ENCODE results near the gene TSPAN14. TPM values are rescaled to one million over a fixed set of nuclear protein-coding genes. Genes with fewer than 3 reads are reported as not detected.

Gene TSPAN14
- total and polyA plus RNA-seq, 10 of the 15 experiments (the other 5 are each of a cell fraction or from before 2014, with no cell fraction given): 2.5 to 31.7 (median 17.9) TPM

- TF ChIP-seq PRDM15 (CRISPR knock-in tag; IDR thresholded peaks at IDR 0.05): no peak
- 0 out of 2 replicates have a peak, but pooled peaks have one; percentile 20 for TF ChIP-seq PKNOX1 (IDR thresholded peaks at IDR 0.05)
- no peak for TF ChIP-seq IRF5 (IDR thresholded peaks at IDR 0.05; ENCODE audit: borderline replicate concordance)
- no peak for TF ChIP-seq MEF2A (IDR thresholded peaks at IDR 0.05; ENCODE audit: insufficient read depth, low read depth, low read length)
- TF ChIP-seq TAF1 (IDR thresholded peaks at IDR 0.05; ENCODE audit: borderline replicate concordance, low read depth, low read length): no peak
- no peak for TF ChIP-seq ZBTB33 (IDR thresholded peaks at IDR 0.05)
- no peak for TF ChIP-seq SREBF2 (IDR thresholded peaks at IDR 0.05; ENCODE audit: low read length)
- no peak for TF ChIP-seq SMARCA5 (IDR thresholded peaks at IDR 0.05)
- TF ChIP-seq DPF2 (IDR thresholded peaks at IDR 0.05): no peak; the same call in none of the 2 replicates
- no peak for TF ChIP-seq RAD21 (IDR thresholded peaks at IDR 0.05; ENCODE audit: insufficient read depth, low read depth, low read length)
- TF ChIP-seq CREM (IDR thresholded peaks at IDR 0.05; ENCODE audit: low read depth): no peak
- no peak for TF ChIP-seq MYC (IDR thresholded peaks at IDR 0.05; ENCODE audit: insufficient read depth, insufficient read length, insufficient replicate concordance, low read length, severe bottlenecking)
- TF ChIP-seq ZSCAN29 (IDR thresholded peaks at IDR 0.05): no peak
- TF ChIP-seq PAX8 (IDR thresholded peaks at IDR 0.05): peak; percentile 99
- peak in 1 of 2 experiments; percentile 16; a peak in 1 of 4 replicates for TF ChIP-seq BHLHE40 (IDR thresholded peaks at IDR 0.05; ENCODE audit: borderline replicate concordance in 1 of 2, low read depth in 2 of 2, low read length in 1 of 2)
- no peak for TF ChIP-seq GABPA (IDR thresholded peaks at IDR 0.05; ENCODE audit: low read depth)
- TF ChIP-seq POU2F2 (IDR thresholded peaks at IDR 0.05; ENCODE audit: borderline replicate concordance, low read depth, low read length): no peak
- no peak for TF ChIP-seq RFX5 (IDR thresholded peaks at IDR 0.05; ENCODE audit: low read depth, low read length)
- no peak for TF ChIP-seq SREBF1 (IDR thresholded peaks at IDR 0.05; ENCODE audit: low read length)
- TF ChIP-seq RELB (IDR thresholded peaks at IDR 0.05; ENCODE audit: low read depth): peak; percentile 53; the same call in 1 of the 2 replicates
These were observed 9.1 kb downstream of the TSPAN14 start (continued) for GRCh38 chr10:80462981-80463741.
